Measurements from ENCODE around the gene VTI1B. TPM values are rescaled to one million over a fixed set of nuclear protein-coding genes. Genes with fewer than 3 reads are reported as not detected.
"Not testable (repeated sequence)": the region's sequence is repeated elsewhere in the genome, so short reads cannot be mapped to it uniquely, and the experiment has no call there.

VTI1B gene
- total RNA-seq, 1 experiment from 2014 or later = 57.5 TPM

GRCh38 chr14:67627519-67627918, 46.9 kb downstream of the VTI1B start:
- intact Hi-C loops (cut with micrococcal nuclease) = no loop called here
- Mint-ChIP-seq H3K27me3 (ENCODE audit: insufficient read depth, unreplicated experiment) (no peaks in the 10 kb centered on the region), H3K9me3 (ENCODE audit: unreplicated experiment) (no peaks in the 10 kb centered on the region), H3K36me3 (ENCODE audit: insufficient read depth, unreplicated experiment) (no peaks in the 10 kb centered on the region), H3K27ac (ENCODE audit: low read depth, unreplicated experiment) (no peak overlapping the region), H3K4me3 (ENCODE audit: unreplicated experiment) (no peak overlapping the region), H3K4me1 (ENCODE audit: insufficient read depth, unreplicated experiment) (peaks cover 8% of the 10 kb centered on the region)
- TF ChIP-seq CTCF (IDR thresholded peaks at IDR 0.05; ENCODE audit: unreplicated experiment) = no peak
- CTCF ChIA-PET = interaction anchor here (1.0 kb wide), 1 partner anchor 33 kb away, joined by 3 read pairs; no protein-coding TSS in a partner anchor
- DNase-seq (ENCODE audit: unreplicated experiment) = no peak
- no TSS peak for BruUV-seq (replicated peaks)
- POLR2A ChIA-PET = interaction anchor here (1.0 kb wide), 2 partner anchors 9 to 14 kb away, joined by 3 to 4 read pairs; no protein-coding TSS in a partner anchor

DNA sequence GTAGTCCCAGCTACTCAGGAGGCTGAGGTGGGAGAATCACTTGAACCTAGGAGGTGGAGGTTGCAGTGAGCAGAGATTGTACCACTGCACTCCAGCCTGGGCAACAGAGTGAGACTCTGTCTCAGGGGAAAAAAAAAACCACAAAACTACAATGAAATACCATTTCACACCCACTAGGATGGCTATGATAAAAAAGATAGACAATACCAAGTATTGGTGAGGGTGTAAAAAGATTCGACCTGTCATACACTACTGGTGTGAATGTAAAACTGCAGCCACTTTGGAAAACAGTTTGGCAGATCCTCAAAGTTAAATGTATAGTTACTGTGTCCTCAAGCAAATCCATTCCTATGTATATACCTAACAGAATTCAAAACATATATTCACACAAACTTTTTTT, 48.3 kb downstream of the VTI1B start:
- intact Hi-C loops (cut with micrococcal nuclease); H3K9me3 Mint-ChIP-seq (ENCODE audit: unreplicated experiment); H3K4me3 Mint-ChIP-seq (ENCODE audit: unreplicated experiment); H3K27me3 Mint-ChIP-seq (ENCODE audit: insufficient read depth, unreplicated experiment); POLR2A ChIA-PET; CTCF ChIA-PET; BruUV-seq (replicated peaks); H3K4me1 Mint-ChIP-seq (ENCODE audit: insufficient read depth, unreplicated experiment); DNase-seq (ENCODE audit: unreplicated experiment); H3K27ac Mint-ChIP-seq (ENCODE audit: low read depth, unreplicated experiment); H3K36me3 Mint-ChIP-seq (ENCODE audit: insufficient read depth, unreplicated experiment): not testable (repeated sequence)

- ChIA-PET CTCF (interaction anchor here (0.7 to 3.2 kb wide), 4 partner anchors 11 to 81 kb away, joined by 3 to 18 read pairs (median 6); no protein-coding TSS in a partner anchor), POLR2A (interaction anchor here (0.7 to 2.1 kb wide), 6 partner anchors 24 to 81 kb away, joined by 3 to 6 read pairs (median 4); partner anchors contain the start of genes PIGH and RDH11)
- H3K36me3 Mint-ChIP-seq (ENCODE audit: insufficient read depth, unreplicated experiment) = no peaks in the 10 kb centered on the region
- no peak for TF ChIP-seq CTCF (IDR thresholded peaks at IDR 0.05; ENCODE audit: unreplicated experiment)
- no peaks in the 10 kb centered on the region for H3K9me3 Mint-ChIP-seq (ENCODE audit: unreplicated experiment)
- peak; percentile 79 for DNase-seq (ENCODE audit: unreplicated experiment)
- no peak overlapping the region for H3K4me3 Mint-ChIP-seq (ENCODE audit: unreplicated experiment)
- no TSS peak for BruUV-seq (replicated peaks)
- intact Hi-C loops (cut with micrococcal nuclease) = no loop called here
- H3K27me3 Mint-ChIP-seq (ENCODE audit: insufficient read depth, unreplicated experiment) = no peaks in the 10 kb centered on the region
- H3K27ac Mint-ChIP-seq (ENCODE audit: low read depth, unreplicated experiment) = peak overlapping the region; percentile 82
- H3K4me1 Mint-ChIP-seq (ENCODE audit: insufficient read depth, unreplicated experiment) = peaks cover 30% of the 10 kb centered on the region
Measured at GRCh38 chr14:67623114-67623513, 51.3 kb downstream of the VTI1B start.

GRCh38 chr14:67622675-67623074, 51.8 kb downstream of the VTI1B start:
- peak; percentile 69 for DNase-seq (ENCODE audit: unreplicated experiment)
- H3K27me3 Mint-ChIP-seq (ENCODE audit: insufficient read depth, unreplicated experiment) = no peaks in the 10 kb centered on the region
- ChIA-PET POLR2A (interaction anchor here (0.7 to 2.1 kb wide), 7 partner anchors 16 to 82 kb away, joined by 3 to 6 read pairs (median 3); partner anchors contain the start of genes PIGH and RDH11), CTCF (interaction anchor here (0.7 to 3.2 kb wide), 4 partner anchors 12 to 81 kb away, joined by 3 to 18 read pairs (median 6); no protein-coding TSS in a partner anchor)
- H3K9me3 Mint-ChIP-seq (ENCODE audit: unreplicated experiment) = no peaks in the 10 kb centered on the region
- no peak for TF ChIP-seq CTCF (IDR thresholded peaks at IDR 0.05; ENCODE audit: unreplicated experiment)
- TSS peak; percentile 3 for BruUV-seq (replicated peaks)
- no peaks in the 10 kb centered on the region for H3K36me3 Mint-ChIP-seq (ENCODE audit: insufficient read depth, unreplicated experiment)
- H3K27ac Mint-ChIP-seq (ENCODE audit: low read depth, unreplicated experiment) = peak overlapping the region; percentile 82
- H3K4me3 Mint-ChIP-seq (ENCODE audit: unreplicated experiment) = no peak overlapping the region
- intact Hi-C loops (cut with micrococcal nuclease) = no loop called here
- peaks cover 30% of the 10 kb centered on the region for H3K4me1 Mint-ChIP-seq (ENCODE audit: insufficient read depth, unreplicated experiment)
